GM18519 (cell line): Measurements from ENCODE around the gene RRAGC.

Source experiments
- ATAC-seq: cut with Tn5 transposase; IDR thresholded peaks from one replicate; pipeline ENCODE4 v1.9.1; 2021; ENCODE audit warnings: mild to moderate bottlenecking, moderate library complexity; ENCODE audit not compliant: unreplicated experiment, low FRiP score

Gene RRAGC

DNA sequence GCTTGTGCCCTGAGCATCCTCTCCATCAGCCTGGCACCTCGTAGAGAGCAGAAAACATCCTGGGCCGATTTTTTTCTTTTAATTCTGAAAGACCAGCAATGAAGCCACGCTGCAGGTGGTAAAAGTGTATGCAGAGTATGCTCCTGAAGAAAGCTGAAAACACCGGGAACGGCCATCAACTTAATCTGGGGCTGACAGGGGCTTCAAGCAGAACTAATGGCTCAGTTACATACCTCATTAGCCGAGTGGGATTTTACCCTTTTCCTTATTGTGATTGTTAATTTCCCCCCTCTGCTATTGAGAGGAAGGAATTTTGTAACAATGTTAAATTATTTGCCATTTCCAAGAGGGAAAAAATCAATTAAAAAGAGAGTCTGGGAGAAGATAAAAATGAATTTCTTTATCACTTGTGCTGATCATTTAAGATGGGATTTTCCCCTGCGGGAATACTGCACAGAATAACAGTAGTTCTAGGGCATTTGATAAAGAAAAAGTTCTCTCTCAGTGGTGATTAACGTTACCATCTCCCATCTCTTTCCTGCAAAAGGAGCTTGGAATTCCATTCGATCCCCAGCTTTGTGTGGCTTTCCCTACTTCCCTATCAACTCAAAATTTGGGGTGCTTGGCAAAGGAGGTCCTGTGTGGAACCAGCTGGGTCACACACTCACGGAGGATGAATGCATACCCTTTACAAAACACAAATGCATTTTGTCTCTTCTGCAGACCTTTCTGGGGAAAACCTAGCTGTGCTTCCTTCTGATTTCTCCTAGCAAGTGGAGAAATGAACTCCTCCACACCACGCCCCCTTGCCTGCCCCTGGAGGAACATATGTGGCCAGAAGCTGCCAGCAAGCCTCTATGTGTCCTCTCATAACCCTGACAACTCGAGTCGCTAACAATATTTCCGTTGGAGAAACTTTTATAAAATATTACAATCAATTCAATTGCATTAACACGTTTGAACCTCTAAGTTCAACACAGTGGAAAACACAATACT is 70.9 kb downstream of the RRAGC start:
- ATAC-seq, result no peak
